NCI-H2227 (cell line): ENCODE results near the gene NUP54.

Experiments used
- DNase-seq: peaks from one replicate; lab custom pipeline; 2025; ENCODE audit not compliant: unreplicated experiment; lab: John Stamatoyannopoulos, UW

Gene NUP54

GRCh38 chr4:76147454-76148141 is 599 bp downstream of the NUP54 start:
- DNase-seq = peak; percentile 85

- DNase-seq = no peak
Observed at GRCh38 chr4:76144546-76144945, 3.7 kb downstream of the NUP54 start.

GRCh38 chr4:76141241-76141640 is 7.0 kb downstream of the NUP54 start:
- DNase-seq = no peak

- no peak for DNase-seq
Observed at GRCh38 chr4:76127754-76128153, 20.4 kb downstream of the NUP54 start.

- DNase-seq = no peak
Observed at GRCh38 chr4:76125816-76126215, 22.4 kb downstream of the NUP54 start.

GRCh38 chr4:76120199-76120598 is 28.0 kb downstream of the NUP54 start:
- DNase-seq = no peak

- DNase-seq = no peak
Observed at GRCh38 chr4:76117536-76117935, 30.7 kb downstream of the NUP54 start.

- no peak for DNase-seq
Observed at GRCh38 chr4:76116821-76117220, 31.4 kb downstream of the NUP54 start.

- no peak for DNase-seq
Observed at GRCh38 chr4:76108467-76109181, 39.6 kb downstream of the NUP54 start.

- DNase-seq = no peak
Observed at GRCh38 chr4:76106442-76106841, 41.8 kb downstream of the NUP54 start.

GRCh38 chr4:76105652-76106051 is 42.5 kb downstream of the NUP54 start:
- peak; percentile 2 for DNase-seq

GRCh38 chr4:76096076-76096475 is 52.1 kb downstream of the NUP54 start:
- DNase-seq = no peak

GRCh38 chr4:76095568-76095967 is 52.6 kb downstream of the NUP54 start:
- DNase-seq = no peak

- no peak for DNase-seq
Observed at GRCh38 chr4:76091052-76091451, 57.1 kb downstream of the NUP54 start.

GRCh38 chr4:76090241-76090691 is 57.9 kb downstream of the NUP54 start:
- DNase-seq = no peak

- no peak for DNase-seq
Observed at GRCh38 chr4:76088719-76089118, 59.5 kb downstream of the NUP54 start.

GRCh38 chr4:76087007-76087769 is 61.0 kb downstream of the NUP54 start:
- peak; percentile 62 for DNase-seq

- no peak for DNase-seq
Observed at GRCh38 chr4:76084542-76084941, 63.7 kb downstream of the NUP54 start.

- no peak for DNase-seq
Observed at GRCh38 chr4:76083386-76083988, 64.7 kb downstream of the NUP54 start.

- DNase-seq = no peak
Observed at GRCh38 chr4:76078033-76078613, 70.1 kb downstream of the NUP54 start.

GRCh38 chr4:76074993-76075600 is 73.1 kb downstream of the NUP54 start:
- DNase-seq = no peak
